HG03439 (cell line): ENCODE results near the gene ZDHHC19.

Source experiments
- ATAC-seq: cut with Tn5 transposase; IDR thresholded peaks from one replicate; pipeline ENCODE4 v1.9.1; 2021; ENCODE audit warnings: mild to moderate bottlenecking, moderate library complexity; ENCODE audit not compliant: unreplicated experiment

ZDHHC19 gene

DNA sequence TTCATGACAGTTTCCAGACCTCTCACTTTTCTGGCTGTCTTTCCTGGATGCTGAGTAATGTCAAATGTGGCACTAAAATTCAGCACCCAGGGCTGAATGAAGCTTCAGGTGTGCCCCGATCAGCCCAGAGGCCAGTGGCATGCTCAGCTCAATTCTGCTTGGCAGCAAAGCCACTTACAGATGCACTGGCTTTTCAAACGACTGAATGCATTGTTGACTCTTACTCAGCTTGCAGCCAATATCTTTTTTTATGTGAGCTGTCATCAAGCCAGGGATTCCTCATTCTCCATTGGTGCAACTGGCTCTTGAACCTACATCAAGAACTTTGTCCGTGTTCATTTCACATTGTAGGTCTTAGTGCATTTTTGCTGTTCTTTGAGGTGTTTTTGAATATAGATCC is 60.7 kb downstream of the ZDHHC19 start:
- ATAC-seq = no peak

DNA sequence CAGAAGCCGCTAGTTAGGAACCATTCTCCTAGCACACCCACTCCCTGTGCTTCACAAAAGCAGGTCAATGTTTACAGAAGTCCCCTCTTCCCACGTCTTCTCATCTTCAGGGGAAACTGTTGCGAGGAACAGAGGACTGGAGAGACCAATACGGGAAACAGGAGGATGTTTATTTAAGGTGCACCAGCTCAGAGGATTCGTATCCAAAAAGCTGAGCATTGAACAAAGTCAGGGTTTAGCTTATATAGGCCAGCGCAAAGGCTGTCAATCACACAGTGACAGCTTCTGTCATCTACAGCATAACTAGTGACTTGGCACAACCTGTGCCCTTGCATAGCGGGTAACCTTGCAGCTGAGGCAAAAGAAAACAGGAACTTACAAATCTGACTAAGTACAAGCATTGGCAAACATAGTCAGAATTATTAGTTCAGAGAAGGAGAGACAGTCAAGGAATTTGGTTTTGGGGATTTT is 61.3 kb downstream of the ZDHHC19 start:
- ATAC-seq = no peak

DNA sequence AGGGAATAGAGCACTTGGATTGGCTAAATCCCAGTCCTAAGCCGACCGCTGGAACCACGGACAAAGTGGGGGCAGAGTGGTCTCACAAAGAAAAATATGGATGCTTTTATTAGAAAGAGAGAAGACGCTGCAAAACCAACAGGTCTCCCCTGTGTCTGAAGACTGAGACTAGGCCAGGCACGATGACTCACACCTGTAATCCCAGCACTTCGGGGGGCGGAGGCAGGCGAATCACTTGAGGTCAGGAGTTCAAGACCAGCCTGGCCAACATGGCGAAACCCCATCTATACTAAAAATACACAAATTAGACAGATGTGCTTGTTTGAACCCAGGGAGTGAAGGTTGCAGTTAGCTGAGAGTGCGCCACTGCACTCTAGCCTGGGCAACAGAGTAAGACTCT is 61.8 kb downstream of the ZDHHC19 start:
- ATAC-seq = no peak
